ENCODE results near the gene THBS2. TPM values are rescaled to one million over a fixed set of nuclear protein-coding genes. Genes with fewer than 3 reads are reported as not detected.

The THBS2 gene
- total RNA-seq, 1 experiment from 2014 or later, result not detected

GRCh38 chr6:169189182-169189581, 64.5 kb downstream of the THBS2 start:
- BruUV-seq (replicated peaks), result no TSS peak
- Mint-ChIP-seq H3K9me3 (ENCODE audit: unreplicated experiment) (peaks cover 8% of the 10 kb centered on the region), H3K4me1 (ENCODE audit: insufficient read depth, unreplicated experiment) (peaks cover 13% of the 10 kb centered on the region), H3K4me3 (ENCODE audit: unreplicated experiment) (no peak overlapping the region), H3K27me3 (ENCODE audit: insufficient read depth, unreplicated experiment) (no peaks in the 10 kb centered on the region), H3K36me3 (ENCODE audit: insufficient read depth, unreplicated experiment) (no peaks in the 10 kb centered on the region), H3K27ac (ENCODE audit: low read depth, unreplicated experiment) (no peak overlapping the region)
- CTCF ChIA-PET, result interaction anchor here (0.7 to 1.3 kb wide), 2 partner anchors 58 to 103 kb away, joined by 3 to 4 read pairs; no protein-coding TSS in a partner anchor
- DNase-seq (ENCODE audit: unreplicated experiment), result no peak
- intact Hi-C loops (cut with micrococcal nuclease), result no loop called here
- POLR2A ChIA-PET, result interaction anchor here (0.9 to 1.5 kb wide), 3 partner anchors 25 to 395 kb away, joined by 3 to 4 read pairs (median 4); no protein-coding TSS in a partner anchor
- no peak for TF ChIP-seq CTCF (IDR thresholded peaks at IDR 0.05; ENCODE audit: unreplicated experiment)

- H3K4me1 Mint-ChIP-seq (ENCODE audit: insufficient read depth, unreplicated experiment), result peaks cover 13% of the 10 kb centered on the region
- no peaks in the 10 kb centered on the region for H3K36me3 Mint-ChIP-seq (ENCODE audit: insufficient read depth, unreplicated experiment)
- peak; percentile 67 for DNase-seq (ENCODE audit: unreplicated experiment)
- H3K27me3 Mint-ChIP-seq (ENCODE audit: insufficient read depth, unreplicated experiment), result no peaks in the 10 kb centered on the region
- ChIA-PET POLR2A (interaction anchor here (0.7 to 1.5 kb wide), 2 partner anchors 65 to 155 kb away, joined by 3 to 4 read pairs; no protein-coding TSS in a partner anchor), CTCF (interaction anchor here (0.7 kb wide), 1 partner anchor 58 kb away, joined by 4 read pairs; no protein-coding TSS in a partner anchor)
- H3K9me3 Mint-ChIP-seq (ENCODE audit: unreplicated experiment), result peaks cover 8% of the 10 kb centered on the region
- intact Hi-C loops (cut with micrococcal nuclease), result no loop called here
- no TSS peak for BruUV-seq (replicated peaks)
- no peak overlapping the region for H3K27ac Mint-ChIP-seq (ENCODE audit: low read depth, unreplicated experiment)
- H3K4me3 Mint-ChIP-seq (ENCODE audit: unreplicated experiment), result no peak overlapping the region
- TF ChIP-seq CTCF (IDR thresholded peaks at IDR 0.05; ENCODE audit: unreplicated experiment), result no peak
These were observed 65.2 kb downstream of the THBS2 start for GRCh38 chr6:169188475-169188874.

- no TSS peak for BruUV-seq (replicated peaks)
- no peak overlapping the region for H3K27ac Mint-ChIP-seq (ENCODE audit: low read depth, unreplicated experiment)
- POLR2A ChIA-PET, result interaction anchor here (0.6 to 1.5 kb wide), 4 partner anchors 24 to 155 kb away, joined by 3 to 4 read pairs (median 4); no protein-coding TSS in a partner anchor
- no peak for DNase-seq (ENCODE audit: unreplicated experiment)
- H3K27me3 Mint-ChIP-seq (ENCODE audit: insufficient read depth, unreplicated experiment), result no peaks in the 10 kb centered on the region
- no peaks in the 10 kb centered on the region for H3K36me3 Mint-ChIP-seq (ENCODE audit: insufficient read depth, unreplicated experiment)
- H3K4me3 Mint-ChIP-seq (ENCODE audit: unreplicated experiment), result no peak overlapping the region
- CTCF ChIA-PET, result no interaction called here
- H3K9me3 Mint-ChIP-seq (ENCODE audit: unreplicated experiment), result peaks cover 5% of the 10 kb centered on the region
- H3K4me1 Mint-ChIP-seq (ENCODE audit: insufficient read depth, unreplicated experiment), result peaks cover 13% of the 10 kb centered on the region
- TF ChIP-seq CTCF (IDR thresholded peaks at IDR 0.05; ENCODE audit: unreplicated experiment), result no peak
- intact Hi-C loops (cut with micrococcal nuclease), result no loop called here
These were observed 65.6 kb downstream of the THBS2 start for GRCh38 chr6:169188051-169188470.

GRCh38 chr6:169186496-169187169, 67.0 kb downstream of the THBS2 start:
- H3K4me3 Mint-ChIP-seq (ENCODE audit: unreplicated experiment), result no peak overlapping the region
- no peaks in the 10 kb centered on the region for H3K36me3 Mint-ChIP-seq (ENCODE audit: insufficient read depth, unreplicated experiment)
- H3K27ac Mint-ChIP-seq (ENCODE audit: low read depth, unreplicated experiment), result no peak overlapping the region
- BruUV-seq (replicated peaks), result no TSS peak
- no peak for DNase-seq (ENCODE audit: unreplicated experiment)
- H3K27me3 Mint-ChIP-seq (ENCODE audit: insufficient read depth, unreplicated experiment), result no peaks in the 10 kb centered on the region
- no peak for TF ChIP-seq CTCF (IDR thresholded peaks at IDR 0.05; ENCODE audit: unreplicated experiment)
- peaks cover 13% of the 10 kb centered on the region for H3K4me1 Mint-ChIP-seq (ENCODE audit: insufficient read depth, unreplicated experiment)
- CTCF ChIA-PET, result no interaction called here
- POLR2A ChIA-PET, result interaction anchor here (0.5 to 1.5 kb wide), 2 partner anchors 14 to 195 kb away, joined by 4 to 5 read pairs; no protein-coding TSS in a partner anchor
- no peaks in the 10 kb centered on the region for H3K9me3 Mint-ChIP-seq (ENCODE audit: unreplicated experiment)
- intact Hi-C loops (cut with micrococcal nuclease), result no loop called here
